GM03348 (cell line): ENCODE results near the gene RASSF7.
"Not testable (repeated sequence)": the region's sequence is repeated elsewhere in the genome, so short reads cannot be mapped to it uniquely, and the experiment has no call there.

Experiments used
- DNase-seq: peaks from one replicate; pipeline ENCODE4 v3.0.0; 2012; ENCODE audit warnings: low spot score

RASSF7 gene

GRCh38 chr11:567011-567628 lies 6.3 kb downstream of the RASSF7 start:
- no peak for DNase-seq

- no peak for DNase-seq
These were observed 7.0 kb downstream of the RASSF7 start for GRCh38 chr11:567629-568292.

GRCh38 chr11:568306-569157 lies 7.8 kb downstream of the RASSF7 start:
- DNase-seq = peak; percentile 98

GRCh38 chr11:569158-569885 lies 8.6 kb downstream of the RASSF7 start:
- DNase-seq = peak; percentile 26

GRCh38 chr11:571802-572185 lies 11.0 kb downstream of the RASSF7 start:
- DNase-seq = no peak

GRCh38 chr11:573146-573759 lies 12.5 kb downstream of the RASSF7 start:
- no peak for DNase-seq

DNA sequence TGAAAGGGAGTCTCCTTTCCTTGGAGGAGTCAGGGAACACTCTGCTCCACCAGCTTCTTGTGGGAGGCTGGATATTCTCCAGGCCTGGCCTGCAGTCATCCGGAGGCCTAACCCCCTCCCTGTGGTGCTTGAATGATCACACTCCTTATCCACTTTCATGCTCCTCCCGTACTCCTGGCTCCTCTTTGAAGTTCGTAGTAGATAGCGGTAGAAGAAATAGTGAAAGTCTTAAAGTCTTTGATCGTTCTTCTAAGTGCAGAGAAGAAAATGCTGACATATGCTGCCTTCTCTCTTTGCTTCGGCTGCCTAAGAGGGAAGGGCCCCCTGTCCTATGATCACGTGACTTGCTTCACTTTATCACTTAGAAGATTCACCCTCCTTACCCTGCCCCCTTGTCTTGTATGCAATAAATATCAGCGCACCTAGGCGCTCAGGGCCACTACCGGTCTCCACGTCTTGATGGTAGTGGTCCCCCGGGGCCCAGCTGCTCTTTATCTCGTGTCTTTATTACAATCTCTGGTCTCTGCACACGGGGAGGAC lies 13.3 kb downstream of the RASSF7 start:
- not testable (repeated sequence) for DNase-seq

GRCh38 chr11:574632-575312 lies 14.0 kb downstream of the RASSF7 start:
- DNase-seq = no peak

DNA sequence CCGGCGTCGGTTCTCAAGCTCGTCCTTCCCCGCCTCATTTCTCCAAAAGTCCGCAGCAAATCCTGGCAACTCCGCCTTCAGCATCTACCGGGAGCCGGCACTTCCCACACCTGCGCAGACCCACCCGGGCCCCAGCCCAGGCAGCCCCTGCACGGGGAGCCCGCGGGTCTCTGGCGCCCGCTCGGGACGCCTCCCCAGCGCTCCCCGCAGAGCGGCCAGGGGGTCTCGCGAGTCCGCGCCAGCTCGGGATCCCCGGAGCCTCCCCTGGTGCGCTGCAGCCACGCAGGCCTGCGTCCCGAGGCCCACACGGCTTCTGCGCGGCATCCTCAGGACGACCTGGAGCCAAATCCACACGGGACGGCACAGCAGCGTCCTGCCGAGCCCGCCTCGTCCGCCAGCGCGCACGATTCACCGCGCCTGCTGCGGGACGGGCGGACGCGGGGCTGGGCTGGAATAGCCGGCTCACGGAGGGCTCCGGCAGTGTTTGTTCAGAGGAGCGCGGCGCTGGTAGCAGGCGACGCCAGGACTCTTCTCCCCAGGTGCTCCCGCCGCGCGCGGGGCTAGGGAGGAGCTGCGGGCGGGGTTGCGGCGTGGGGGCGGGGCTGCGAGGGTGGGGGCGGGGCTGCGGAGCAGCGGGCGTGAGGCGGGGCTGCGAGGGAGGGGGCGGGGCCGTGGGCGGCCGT lies 14.7 kb downstream of the RASSF7 start:
- no peak for DNase-seq

DNA sequence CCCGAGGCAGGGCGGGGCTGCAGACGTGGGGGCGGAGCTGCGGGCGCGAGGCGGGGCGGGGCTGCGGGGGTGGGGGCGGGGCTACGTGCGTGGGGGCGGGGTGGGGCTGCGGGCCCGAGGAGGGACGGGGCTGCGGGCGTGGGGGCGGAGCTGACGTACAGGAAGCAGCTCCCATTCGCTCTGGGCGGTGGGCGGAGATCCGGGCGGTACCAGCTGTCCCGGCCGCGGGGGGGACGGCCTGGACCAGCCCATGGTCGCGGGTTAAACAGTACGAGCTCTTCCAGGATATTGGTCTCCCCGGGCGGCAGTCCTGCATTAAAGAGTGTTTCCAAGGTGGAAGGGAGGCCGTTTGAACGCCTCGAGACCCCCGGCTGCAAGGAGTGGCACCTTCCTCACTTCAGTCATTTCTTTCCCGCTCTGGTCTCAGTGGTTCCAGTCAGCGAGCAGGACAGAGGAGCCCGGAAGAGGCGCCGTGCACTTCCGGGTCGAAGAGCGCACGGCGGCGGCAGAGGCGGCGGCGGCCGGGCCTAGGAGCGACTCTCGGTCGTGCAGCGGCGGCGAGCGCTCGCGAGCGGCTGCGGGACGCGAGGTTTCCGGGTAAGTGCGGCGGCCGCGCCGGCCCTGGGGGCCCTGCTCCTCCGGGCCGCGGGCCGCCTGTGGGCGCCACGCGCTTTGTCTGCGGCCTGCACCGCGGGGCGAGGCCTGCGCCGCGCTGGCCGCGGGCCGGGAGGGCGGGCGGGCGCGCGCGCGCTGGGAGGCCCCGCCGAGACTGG lies 15.4 kb downstream of the RASSF7 start, which contains the start of gene PHRF1:
PHRF1 (plus strand) TSS at position 475 of the 773 bp plus-strand sequence. CDS start 5,043 bp downstream, outside the sequence.
- peak; percentile 99 for DNase-seq

DNA sequence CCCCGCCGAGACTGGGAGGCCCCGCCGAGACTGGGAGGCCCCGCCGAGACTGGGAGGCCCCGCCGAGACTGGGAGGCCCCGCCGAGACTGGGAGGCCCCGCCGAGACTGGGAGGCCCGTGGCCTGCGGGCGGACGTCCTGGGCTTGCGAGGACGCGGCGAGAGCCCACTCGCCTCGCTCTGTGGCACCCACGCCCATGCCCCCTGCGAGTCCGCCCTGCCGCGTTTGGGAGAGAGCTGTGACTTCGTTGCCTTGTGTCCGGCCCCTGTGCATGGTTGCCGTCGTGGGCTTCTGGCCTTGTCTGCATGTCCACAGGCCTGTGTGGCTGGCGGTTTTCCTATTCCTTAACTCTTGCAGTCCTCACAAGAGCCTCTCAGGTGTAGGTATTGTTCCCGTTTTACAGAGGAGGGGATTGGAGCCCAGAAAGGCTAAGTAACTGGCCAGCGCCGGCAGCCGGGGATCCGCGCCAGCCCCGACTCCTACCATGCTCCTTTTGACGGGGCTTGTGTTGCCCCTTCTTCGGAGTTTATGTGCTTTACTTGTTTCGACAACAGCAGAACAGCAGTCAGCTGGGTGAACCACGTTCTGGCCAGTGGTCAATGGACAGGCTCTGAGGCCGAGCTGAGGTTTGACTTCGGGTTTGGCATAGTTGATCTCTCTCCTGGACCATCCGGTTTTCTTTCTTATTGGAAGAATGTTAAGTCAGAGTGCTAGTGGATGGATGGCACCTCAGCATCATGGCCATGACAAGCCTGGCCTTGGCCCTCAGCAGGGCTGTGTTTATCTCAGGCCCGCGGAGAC lies 16.2 kb downstream of the RASSF7 start:
- DNase-seq = peak; percentile 35

- DNase-seq = no peak
These were observed 16.8 kb downstream of the RASSF7 start for GRCh38 chr11:577611-577894.

DNA sequence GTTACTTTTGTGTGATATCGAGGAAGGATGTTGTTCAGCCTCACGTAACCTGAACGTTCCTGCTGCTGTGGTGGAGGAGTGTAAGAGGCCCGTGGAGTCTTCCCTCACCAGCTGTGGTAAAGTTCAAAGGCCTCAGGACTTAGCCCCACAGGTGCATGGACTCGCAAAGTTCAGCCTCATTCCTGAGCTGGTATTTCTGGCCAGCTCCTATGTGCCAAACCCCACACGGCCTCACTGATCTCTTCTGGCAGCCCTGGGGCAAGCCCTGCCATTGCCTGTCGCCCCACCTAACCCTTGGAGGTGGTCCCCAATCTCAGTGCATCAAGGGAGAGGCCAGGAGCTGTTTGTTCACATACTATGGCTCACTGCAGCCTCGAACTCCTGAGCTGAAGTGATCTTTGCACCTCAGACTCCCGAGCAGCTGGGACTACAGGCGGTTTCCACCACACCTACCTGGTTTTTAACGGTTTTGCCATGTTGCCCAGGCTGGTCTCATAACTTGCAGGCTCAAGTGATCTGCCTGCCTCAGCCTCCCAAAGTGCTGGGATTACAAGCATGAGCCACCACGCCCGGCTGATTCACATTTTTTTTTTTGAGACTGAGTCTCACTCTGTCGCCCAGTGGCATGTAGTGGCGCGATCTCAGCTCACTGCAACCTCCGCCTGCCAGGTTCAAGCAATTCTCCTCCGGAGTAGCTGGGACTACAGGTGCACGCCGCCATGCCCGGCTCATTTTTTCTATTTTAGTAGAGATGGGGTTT lies 17.7 kb downstream of the RASSF7 start:
- DNase-seq = no peak

DNA sequence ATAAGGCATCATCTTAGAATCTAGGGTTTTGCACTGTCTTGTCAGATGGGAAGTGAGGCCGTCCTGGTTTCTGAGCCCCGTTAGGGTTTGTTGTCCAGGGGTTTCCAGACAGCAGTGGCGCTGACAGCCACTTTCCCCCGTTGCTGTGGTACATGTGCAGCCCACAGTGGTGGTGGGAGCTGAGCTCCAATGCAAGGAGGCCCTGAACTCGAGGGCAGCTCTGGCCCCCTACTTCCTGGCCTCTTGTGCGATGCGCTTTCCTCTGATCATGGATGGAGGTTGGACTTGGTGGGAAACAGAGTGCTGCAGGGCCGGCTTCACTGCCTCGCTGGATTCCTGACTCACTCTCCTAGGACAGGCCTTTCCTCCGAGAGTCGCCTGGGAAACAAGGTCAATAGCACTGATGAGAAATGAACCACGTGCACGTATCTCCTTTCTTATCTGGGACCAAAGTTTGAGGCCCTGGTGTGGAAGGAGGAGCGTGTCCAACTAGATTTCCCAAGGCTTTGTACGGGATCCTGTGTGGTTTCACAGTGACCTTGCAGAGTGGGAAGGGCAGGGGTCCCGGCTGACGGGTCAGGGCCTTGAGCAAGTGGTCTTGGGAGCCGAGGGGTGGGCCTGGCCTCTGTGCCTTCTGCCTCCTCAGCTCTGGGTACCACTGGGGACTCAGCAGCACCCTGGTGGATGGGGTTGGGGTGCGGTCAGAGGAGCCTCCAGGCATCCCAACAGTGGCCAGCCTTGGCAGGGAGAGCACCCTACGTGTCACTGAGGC lies 19.2 kb downstream of the RASSF7 start:
- no peak for DNase-seq

GRCh38 chr11:581342-581741 lies 20.6 kb downstream of the RASSF7 start:
- no peak for DNase-seq

DNA sequence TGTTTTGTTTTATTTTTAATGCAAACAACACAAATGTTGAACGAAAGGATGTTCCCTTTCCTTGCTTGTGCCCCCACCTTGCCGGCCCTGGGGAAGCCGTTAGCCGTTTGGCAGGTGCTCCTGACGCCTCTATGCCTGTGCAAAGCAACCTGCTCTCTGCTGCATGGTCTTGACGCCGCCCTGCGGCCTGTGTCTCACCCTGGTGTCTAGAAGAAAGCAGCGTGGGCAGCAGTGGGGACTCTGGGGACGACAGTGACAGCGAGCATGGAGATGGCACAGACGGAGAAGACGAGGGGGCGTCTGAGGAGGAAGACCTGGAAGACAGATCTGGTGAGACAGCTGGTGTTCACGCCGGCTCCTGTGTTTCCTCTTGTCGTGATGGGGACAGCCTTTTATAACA lies 21.0 kb downstream of the RASSF7 start:
- DNase-seq = no peak

DNA sequence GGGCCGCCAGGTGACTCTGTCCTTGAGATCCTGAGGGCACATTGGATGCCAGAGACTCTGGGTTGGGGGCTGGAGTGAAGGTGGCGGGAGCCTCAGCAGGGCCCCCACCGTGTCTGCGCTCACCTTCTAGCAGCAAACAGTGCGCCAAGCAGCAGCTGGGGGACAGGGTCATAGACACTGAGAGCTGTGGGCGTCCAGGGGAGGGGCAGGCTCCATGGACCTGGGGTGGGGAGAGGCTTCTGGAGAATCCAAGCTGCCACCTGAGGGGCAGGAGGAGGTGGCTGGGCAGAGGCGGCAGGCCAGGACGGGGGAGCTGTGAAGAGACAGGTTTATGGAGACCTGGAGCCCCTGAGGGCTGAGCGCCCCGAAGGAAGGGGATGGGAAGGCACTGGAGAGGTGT lies 23.5 kb downstream of the RASSF7 start:
- DNase-seq = no peak
